GM18505 (cell line): ENCODE measurements around the gene AGPAT3.
A peak's percentile ranks its signal among the peaks of the same experiment; 100 is the strongest.

Experiments used
- ATAC-seq: cut with Tn5 transposase; IDR thresholded peaks from one replicate; pipeline ENCODE4 v1.9.1; 2021; ENCODE audit not compliant: unreplicated experiment
- POLR2A ChIP-seq: IDR thresholded peaks from 4 replicates; pipeline ENCODE4 v1.6.1; 2011; ENCODE audit warnings: borderline replicate concordance; ENCODE audit not compliant: insufficient read depth, insufficient read length; ENCODE audit errors: extremely low read depth

Gene AGPAT3

GRCh38 chr21:43995521-43996105 is 130.6 kb downstream of the AGPAT3 start:
- no peak for ATAC-seq
- TF ChIP-seq POLR2A: no peak

GRCh38 chr21:43997766-43998742 is 133.0 kb downstream of the AGPAT3 start:
- no peak for ATAC-seq
- TF ChIP-seq POLR2A: no peak

GRCh38 chr21:44000360-44000759 is 135.3 kb downstream of the AGPAT3 start:
- no peak for ATAC-seq
- TF ChIP-seq POLR2A: no peak

- no peak for TF ChIP-seq POLR2A
- no peak for ATAC-seq
Observed at GRCh38 chr21:44002511-44002910, 137.5 kb downstream of the AGPAT3 start.

GRCh38 chr21:44003307-44003966 is 138.4 kb downstream of the AGPAT3 start:
- no peak for ATAC-seq
- TF ChIP-seq POLR2A: no peak

- no peak for TF ChIP-seq POLR2A
- no peak for ATAC-seq
Observed at GRCh38 chr21:44005071-44005470, 140.0 kb downstream of the AGPAT3 start.

- no peak for ATAC-seq
Observed at GRCh38 chr21:44005593-44005992, 140.6 kb downstream of the AGPAT3 start.

GRCh38 chr21:44006017-44006619 is 141.1 kb downstream of the AGPAT3 start:
- no peak for ATAC-seq
- no peak for TF ChIP-seq POLR2A

More at GRCh38 chr21:44005593-44005992, 140.6 kb downstream of the AGPAT3 start:
- no peak for TF ChIP-seq POLR2A

- TF ChIP-seq POLR2A: no peak
- no peak for ATAC-seq
Observed at GRCh38 chr21:44006656-44007055, 141.6 kb downstream of the AGPAT3 start.

GRCh38 chr21:44010429-44010828 is 145.4 kb downstream of the AGPAT3 start:
- ATAC-seq: no peak
- TF ChIP-seq POLR2A: no peak

- TF ChIP-seq POLR2A: no peak
- ATAC-seq: no peak
Observed at GRCh38 chr21:44011123-44011522, 146.1 kb downstream of the AGPAT3 start.

- TF ChIP-seq POLR2A: peak; percentile 87
- ATAC-seq: peak; percentile 66
Observed at GRCh38 chr21:44011579-44012473, 146.8 kb downstream of the AGPAT3 start, which contains the start of gene TRAPPC10. Gene TRAPPC10 (plus strand): TSS chr21:44012309. CDS start chr21:44012494, 185 bp downstream.

- peak; percentile 67 for ATAC-seq
- no peak for TF ChIP-seq POLR2A
Observed at GRCh38 chr21:44012474-44013379, 147.7 kb downstream of the AGPAT3 start.
